H9 (cell line): ENCODE results near the gene HNF1B. TPM values are rescaled to one million over a fixed set of nuclear protein-coding genes. Genes with fewer than 3 reads are reported as not detected.

Source experiments
- DNase-seq: peaks from one replicate; pipeline ENCODE4 v3.0.0-alpha.2; 2017
- H2AFZ ChIP-seq: one replicate; pipeline ENCODE4 v1.6.1; 2013; ENCODE audit warnings: mild to moderate bottlenecking, low read length, control low read depth, moderate library complexity
- H2AK5ac ChIP-seq: 2 replicates; pipeline ENCODE4 v1.6.1; 2013; ENCODE audit warnings: low read length, control low read depth, mixed read lengths; ENCODE audit not compliant: insufficient read length
- H2BK120ac ChIP-seq: one replicate; pipeline ENCODE4 v1.6.1; 2013; ENCODE audit warnings: low read depth, mild to moderate bottlenecking, low read length, control low read depth, inconsistent platforms; ENCODE audit not compliant: poor library complexity, severe bottlenecking
- H2BK12ac ChIP-seq: 2 replicates; pipeline ENCODE4 v1.6.1; 2013; ENCODE audit warnings: low read length, control low read depth, mixed read lengths, low read depth; ENCODE audit not compliant: insufficient read length
- H2BK15ac ChIP-seq: 2 replicates; pipeline ENCODE4 v1.6.1; 2013; ENCODE audit warnings: low read depth, low read length, control low read depth
- H2BK20ac ChIP-seq: one replicate; pipeline ENCODE4 v1.6.1; 2013; ENCODE audit warnings: low read depth, mild to moderate bottlenecking, low read length, control low read depth, inconsistent platforms; ENCODE audit not compliant: poor library complexity, severe bottlenecking
- H2BK5ac ChIP-seq: 2 replicates; pipeline ENCODE4 v1.6.1; 2013; ENCODE audit warnings: low read length, control low read depth, mixed read lengths; ENCODE audit not compliant: insufficient read length
- H3K14ac ChIP-seq: 2 replicates; pipeline ENCODE4 v1.6.1; 2013; ENCODE audit warnings: low read length, control low read depth; ENCODE audit not compliant: insufficient read depth
- H3K18ac ChIP-seq: 2 replicates; pipeline ENCODE4 v1.6.1; 2013; ENCODE audit warnings: low read depth, mild to moderate bottlenecking, mixed read lengths, low read length, control low read depth; ENCODE audit not compliant: insufficient read length
- H3K23ac ChIP-seq: 2 replicates; pipeline ENCODE4 v1.6.1; 2013; ENCODE audit warnings: low read length, control low read depth, mixed read lengths, low read depth; ENCODE audit not compliant: insufficient read length
- H3K23me2 ChIP-seq: 2 replicates; pipeline ENCODE4 v1.6.1; 2013; ENCODE audit warnings: low read depth, mild to moderate bottlenecking, mixed read lengths, low read length, control low read depth; ENCODE audit not compliant: insufficient read length, poor library complexity, severe bottlenecking
- H3K27ac ChIP-seq: 2 replicates; pipeline ENCODE4 v1.5.1; 2013; ENCODE audit warnings: low read length, control low read depth, mixed read lengths, low read depth; ENCODE audit not compliant: insufficient read length
- H3K27me3 ChIP-seq: 2 replicates; pipeline ENCODE4 v1.6.1; 2013; ENCODE audit warnings: low read length, control low read depth, inconsistent platforms; ENCODE audit not compliant: insufficient read depth
- H3K4ac ChIP-seq: 2 replicates; pipeline ENCODE4 v1.6.1; 2013; ENCODE audit warnings: low read depth, mild to moderate bottlenecking, control low read depth, inconsistent platforms, low read length, moderate library complexity
- H3K4me1 ChIP-seq: 2 replicates; pipeline ENCODE4 v1.6.1; 2013; ENCODE audit warnings: low read length, control low read depth, inconsistent platforms; ENCODE audit not compliant: insufficient read depth
- H3K4me2 ChIP-seq: 2 replicates; pipeline ENCODE4 v1.6.1; 2013; ENCODE audit warnings: low read length, control low read depth, mixed read lengths; ENCODE audit not compliant: insufficient read length, insufficient read depth
- H3K56ac ChIP-seq: 2 replicates; pipeline ENCODE4 v1.6.1; 2013; ENCODE audit warnings: low read depth, mild to moderate bottlenecking, mixed read lengths, low read length, control low read depth; ENCODE audit not compliant: insufficient read length
- H3K79me1 ChIP-seq: 2 replicates; pipeline ENCODE4 v1.6.1; 2013; ENCODE audit warnings: low read depth, mild to moderate bottlenecking, moderate library complexity, low read length, control low read depth, inconsistent platforms; ENCODE audit not compliant: insufficient read depth, poor library complexity, severe bottlenecking
- H3K79me2 ChIP-seq: 2 replicates; pipeline ENCODE4 v1.6.1; 2013; ENCODE audit warnings: low read length, control low read depth, inconsistent platforms; ENCODE audit not compliant: insufficient read depth
- H3K9ac ChIP-seq: 2 replicates; pipeline ENCODE4 v1.6.1; 2013; ENCODE audit warnings: low read length, control low read depth, mixed read lengths; ENCODE audit not compliant: insufficient read length; ENCODE audit errors: extremely low read depth
- H3K9me3 ChIP-seq: one replicate; pipeline ENCODE4 v1.6.1; 2013; ENCODE audit warnings: low read depth, low read length, inconsistent platforms; ENCODE audit not compliant: control insufficient read depth
- H3T11ph ChIP-seq: one replicate; pipeline ENCODE4 v1.6.1; 2013; ENCODE audit warnings: mild to moderate bottlenecking, low read length, control low read depth, inconsistent platforms
- H4K20me1 ChIP-seq: one replicate; pipeline ENCODE4 v1.6.1; 2013; ENCODE audit not compliant: control insufficient read depth, insufficient read length, insufficient read depth
- H4K5ac ChIP-seq: 2 replicates; pipeline ENCODE4 v1.6.1; 2013; ENCODE audit warnings: low read depth, mild to moderate bottlenecking, mixed read lengths, low read length, control low read depth; ENCODE audit not compliant: insufficient read length
- H4K8ac ChIP-seq: replicated peaks from 2 replicates; pipeline ENCODE4 v1.6.1; 2013; ENCODE audit warnings: low read length, control low read depth, mixed read lengths, low read depth; ENCODE audit not compliant: insufficient read length
- H4K91ac ChIP-seq: 2 replicates; pipeline ENCODE4 v1.6.1; 2013; ENCODE audit warnings: low read depth, mild to moderate bottlenecking, moderate library complexity, mixed read lengths, low read length, control low read depth; ENCODE audit not compliant: insufficient read length
- H3K27ac Mint-ChIP-seq, 3 experiments: 2 replicates in 2 of 3; 3 replicates in 1 of 3; pipeline ENCODE4 v1.8.0; 2020 to 2021; ENCODE audit warnings: mixed read lengths in 3 of 3, mild to moderate bottlenecking in 1 of 3, moderate library complexity in 1 of 3
- H3K27me3 Mint-ChIP-seq: 2 replicates; pipeline ENCODE4 v1.8.0; 2021; ENCODE audit warnings: low read depth, mild to moderate bottlenecking, moderate library complexity, mixed read lengths
- H3K36me3 Mint-ChIP-seq, 3 experiments: 2 replicates in 2 of 3; 3 replicates in 1 of 3; pipeline ENCODE4 v1.8.0; 2020 to 2021; ENCODE audit warnings: low read depth in 3 of 3, mixed read lengths in 3 of 3; ENCODE audit not compliant: insufficient read depth in 1 of 3
- H3K4me1 Mint-ChIP-seq, 2 experiments: 2 replicates each; pipeline ENCODE4 v1.8.0; 2020; ENCODE audit warnings: mixed read lengths in 2 of 2
- H3K4me3 Mint-ChIP-seq, 2 experiments: 2 replicates in 1 of 2; 3 replicates in 1 of 2; pipeline ENCODE4 v1.8.0; 2020 to 2021; ENCODE audit warnings: mild to moderate bottlenecking in 2 of 2, mixed read lengths in 2 of 2, moderate library complexity in 1 of 2
- H3K9me3 Mint-ChIP-seq, 2 experiments: 2 replicates in 1 of 2; 3 replicates in 1 of 2; pipeline ENCODE4 v1.8.0; 2020; ENCODE audit warnings: mild to moderate bottlenecking in 2 of 2, mixed read lengths in 2 of 2, moderate library complexity in 1 of 2
- WGBS: extraction: QIAGEN DNeasy Blood & Tissue Kit; methylation state at CpG from one replicate; pipeline ENCODE4 v1.1.7; 2013; ENCODE audit warnings: missing lambda C conversion rate, low lambda C conversion rate, mixed read lengths; ENCODE audit not compliant: insufficient read length; ENCODE audit errors: extremely low coverage; 5-methylcytosine and 5-hydroxymethylcytosine counted together
- total RNA-seq: library from RNA; stranded (reverse); gene quantifications from 2 replicates; pipeline ENCODE4 v1.2.1, GENCODE V29; 2021
- TF ChIP-seq, protein P1 (sequence below): fragments of 200-600 bp; sonication (generic); conservative IDR thresholded peaks from 3 replicates; pipeline ENCODE4 v1.8.0; 2021; ENCODE audit warnings: antibody characterized with exemption, mild to moderate bottlenecking

Gene HNF1B
- total RNA-seq, 1 experiment from 2014 or later = not detected

DNA sequence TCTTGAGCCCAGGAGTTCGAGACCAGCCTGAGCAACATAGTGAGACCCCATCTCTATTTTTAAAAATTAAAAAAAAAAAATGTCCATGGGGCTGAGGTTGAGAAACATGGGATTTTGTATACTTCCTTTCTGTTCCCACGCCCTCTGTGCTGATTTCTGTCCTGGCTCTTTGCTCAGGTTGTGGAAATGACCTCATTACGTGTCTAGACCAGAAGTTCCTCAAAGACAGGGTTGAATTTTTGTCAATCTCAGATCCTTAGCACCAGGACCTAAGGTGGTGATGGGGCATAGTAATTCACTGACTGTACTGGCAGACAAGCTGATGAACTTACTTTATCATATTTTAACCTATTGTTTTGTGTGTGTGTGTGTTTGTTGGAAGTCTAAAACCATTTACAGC, 11.2 kb upstream of the HNF1B start:
- no CpG with 5 or more reads among the region's 3 CpGs for WGBS
- H3K4me1 Mint-ChIP-seq = no peaks in the 10 kb centered on the region
- H3K9ac ChIP-seq = no peak overlapping the region

More for the DNA sequence above, 11.2 kb upstream of the HNF1B start:
- Histone ChIP-seq H3K79me2 (no peaks in the 10 kb centered on the region), H4K20me1 (no peaks in the 10 kb centered on the region), H3K4ac (no peak overlapping the region), H3K79me1 (no peaks in the 10 kb centered on the region), H2BK120ac (no peak overlapping the region), H3K27ac (no peak overlapping the region), H3K23me2 (no peaks in the 10 kb centered on the region), H4K91ac (no peak overlapping the region), H3K23ac (no peak overlapping the region), H3K56ac (no peak overlapping the region), H2AFZ (no peak overlapping the region), H3K9me3 (no peaks in the 10 kb centered on the region), H3K18ac (no peak overlapping the region), H3K14ac (no peak overlapping the region), H4K8ac (no peak overlapping the region), H2BK15ac (no peak overlapping the region), H4K5ac (no peak overlapping the region), H2BK5ac (no peak overlapping the region), H2BK12ac (no peak overlapping the region), H3K4me2 (no peak overlapping the region), H2AK5ac (no peak overlapping the region), H3T11ph (no peak overlapping the region), H2BK20ac (no peak overlapping the region), H3K4me1 (no peaks in the 10 kb centered on the region), H3K27me3 (no peaks in the 10 kb centered on the region)
- no peak for DNase-seq
- H3K4me3 Mint-ChIP-seq = no peak overlapping the region
- H3K27me3 Mint-ChIP-seq = peaks cover 28% of the 10 kb centered on the region
- TF ChIP-seq, protein P1, sequence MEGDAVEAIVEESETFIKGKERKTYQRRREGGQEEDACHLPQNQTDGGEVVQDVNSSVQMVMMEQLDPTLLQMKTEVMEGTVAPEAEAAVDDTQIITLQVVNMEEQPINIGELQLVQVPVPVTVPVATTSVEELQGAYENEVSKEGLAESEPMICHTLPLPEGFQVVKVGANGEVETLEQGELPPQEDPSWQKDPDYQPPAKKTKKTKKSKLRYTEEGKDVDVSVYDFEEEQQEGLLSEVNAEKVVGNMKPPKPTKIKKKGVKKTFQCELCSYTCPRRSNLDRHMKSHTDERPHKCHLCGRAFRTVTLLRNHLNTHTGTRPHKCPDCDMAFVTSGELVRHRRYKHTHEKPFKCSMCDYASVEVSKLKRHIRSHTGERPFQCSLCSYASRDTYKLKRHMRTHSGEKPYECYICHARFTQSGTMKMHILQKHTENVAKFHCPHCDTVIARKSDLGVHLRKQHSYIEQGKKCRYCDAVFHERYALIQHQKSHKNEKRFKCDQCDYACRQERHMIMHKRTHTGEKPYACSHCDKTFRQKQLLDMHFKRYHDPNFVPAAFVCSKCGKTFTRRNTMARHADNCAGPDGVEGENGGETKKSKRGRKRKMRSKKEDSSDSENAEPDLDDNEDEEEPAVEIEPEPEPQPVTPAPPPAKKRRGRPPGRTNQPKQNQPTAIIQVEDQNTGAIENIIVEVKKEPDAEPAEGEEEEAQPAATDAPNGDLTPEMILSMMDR = no peak
- no peak overlapping the region for H3K27ac Mint-ChIP-seq
- no peaks in the 10 kb centered on the region for H3K9me3 Mint-ChIP-seq
- H3K36me3 Mint-ChIP-seq = no peaks in the 10 kb centered on the region
